HG03060 (cell line): ENCODE measurements around the gene TCERG1L.

ENCODE experiments used
- ATAC-seq: cut with Tn5 transposase; IDR thresholded peaks from one replicate; pipeline ENCODE4 v1.9.1; 2021; ENCODE audit warnings: low read depth, moderate number of reproducible peaks; ENCODE audit not compliant: unreplicated experiment

TCERG1L gene

GRCh38 chr10:131174651-131175540 is 136.6 kb downstream of the TCERG1L start:
- ATAC-seq, result no peak

DNA sequence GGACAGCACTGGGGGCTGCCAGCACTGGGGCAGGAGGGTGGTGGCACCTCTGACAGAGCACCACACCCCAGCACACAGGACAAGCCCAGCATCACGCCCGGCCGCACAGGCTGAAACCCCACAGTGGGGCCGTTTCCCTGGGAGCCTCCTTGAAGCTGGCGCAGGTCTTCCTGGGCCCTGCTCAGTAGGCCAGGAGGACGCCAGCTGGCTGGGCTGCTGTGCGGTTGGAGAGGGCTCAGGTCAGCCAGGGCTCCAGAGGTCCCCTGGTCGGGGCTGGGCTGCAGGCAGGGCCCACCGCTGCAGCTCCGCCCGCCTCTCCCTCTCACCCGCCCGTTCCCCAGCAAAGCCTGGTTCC is 137.3 kb downstream of the TCERG1L start:
- no peak for ATAC-seq

GRCh38 chr10:131173484-131174210 is 137.9 kb downstream of the TCERG1L start:
- no peak for ATAC-seq

GRCh38 chr10:131172433-131172832 is 139.1 kb downstream of the TCERG1L start:
- ATAC-seq, result no peak

GRCh38 chr10:131169146-131169545 is 142.4 kb downstream of the TCERG1L start:
- ATAC-seq, result no peak

- no peak for ATAC-seq
Measured at GRCh38 chr10:131168238-131168875, 143.2 kb downstream of the TCERG1L start.

GRCh38 chr10:131167036-131167860 is 144.3 kb downstream of the TCERG1L start:
- no peak for ATAC-seq

- ATAC-seq, result no peak
Measured at GRCh38 chr10:131166486-131166885, 145.0 kb downstream of the TCERG1L start.

GRCh38 chr10:131165092-131165491 is 146.4 kb downstream of the TCERG1L start:
- no peak for ATAC-seq

- no peak for ATAC-seq
Measured at GRCh38 chr10:131162866-131163843, 148.4 kb downstream of the TCERG1L start.

- ATAC-seq, result no peak
Measured at GRCh38 chr10:131162211-131162610, 149.3 kb downstream of the TCERG1L start.

DNA sequence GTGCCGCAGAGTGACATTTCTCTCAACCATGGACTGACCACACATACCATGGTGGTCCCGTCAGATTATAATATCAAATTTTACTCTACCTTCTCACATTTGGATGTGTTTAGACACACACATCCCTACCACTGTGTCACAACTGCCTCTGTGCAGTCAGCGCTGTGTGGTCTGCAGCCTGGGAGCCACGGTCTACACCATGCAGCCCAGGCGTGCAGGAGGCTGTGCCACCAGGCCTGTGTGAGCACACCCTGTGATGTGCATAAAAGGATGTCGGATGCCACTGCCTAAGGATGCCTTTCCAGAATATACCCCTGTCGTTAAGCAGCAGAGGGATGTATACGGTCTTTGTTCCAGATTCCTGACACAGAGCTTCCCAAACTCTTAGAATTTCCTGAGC is 150.4 kb downstream of the TCERG1L start:
- ATAC-seq, result no peak

DNA sequence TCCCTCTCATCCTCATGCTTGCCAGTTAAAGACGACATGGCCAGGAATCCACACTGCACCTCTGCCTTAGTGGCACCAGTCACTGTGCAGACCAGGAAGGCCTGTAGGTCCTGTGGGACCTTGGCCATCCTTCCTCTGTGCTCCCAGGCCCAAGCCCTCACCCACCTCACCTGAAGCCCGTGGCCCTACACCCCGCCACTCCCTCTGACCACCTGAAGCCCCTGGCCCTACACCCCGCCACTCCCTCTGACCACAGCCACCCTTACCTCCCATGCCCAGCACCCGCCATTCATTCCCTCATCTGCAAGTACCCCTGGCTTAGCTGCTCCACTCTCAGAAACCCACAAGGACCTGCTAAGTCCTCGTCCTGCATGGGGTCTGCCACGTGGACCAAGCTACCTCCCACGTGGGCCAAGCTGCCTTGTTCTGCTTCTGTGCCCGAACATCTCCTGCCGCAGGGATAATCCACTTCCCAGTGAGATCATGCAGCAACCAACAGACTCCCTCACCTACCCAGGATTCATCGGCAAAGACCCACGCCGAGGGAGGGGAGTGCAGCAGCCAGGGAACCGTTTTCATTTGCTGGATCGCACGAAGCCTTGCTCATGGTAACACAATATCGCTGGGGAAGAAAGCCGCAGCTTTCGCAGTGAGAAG is 151.2 kb downstream of the TCERG1L start:
- ATAC-seq, result no peak

- ATAC-seq, result no peak
Measured at GRCh38 chr10:131159771-131160170, 151.8 kb downstream of the TCERG1L start.

DNA sequence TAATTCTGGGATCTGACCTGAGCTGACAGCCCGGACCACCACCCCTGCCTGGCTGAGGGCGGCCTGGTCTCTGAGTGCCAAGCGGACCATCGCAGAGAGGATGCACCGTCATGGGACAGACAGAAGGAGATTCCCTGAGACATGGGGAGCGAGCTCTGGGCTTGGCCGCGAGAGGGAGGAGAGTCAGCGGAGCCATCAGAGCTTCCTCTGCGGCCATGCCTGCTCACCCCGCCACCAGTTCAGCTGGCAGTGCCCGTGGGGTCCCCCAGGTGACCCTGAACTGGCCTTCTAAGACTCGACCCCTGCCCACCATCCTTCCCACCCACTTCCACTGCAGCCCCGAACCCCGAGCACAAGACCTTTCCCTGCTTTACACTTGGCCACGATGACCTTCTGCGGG is 152.8 kb downstream of the TCERG1L start:
- ATAC-seq, result no peak

- ATAC-seq, result no peak
Measured at GRCh38 chr10:131157899-131158298, 153.6 kb downstream of the TCERG1L start.

GRCh38 chr10:131155876-131156230 is 155.7 kb downstream of the TCERG1L start:
- ATAC-seq, result no peak

DNA sequence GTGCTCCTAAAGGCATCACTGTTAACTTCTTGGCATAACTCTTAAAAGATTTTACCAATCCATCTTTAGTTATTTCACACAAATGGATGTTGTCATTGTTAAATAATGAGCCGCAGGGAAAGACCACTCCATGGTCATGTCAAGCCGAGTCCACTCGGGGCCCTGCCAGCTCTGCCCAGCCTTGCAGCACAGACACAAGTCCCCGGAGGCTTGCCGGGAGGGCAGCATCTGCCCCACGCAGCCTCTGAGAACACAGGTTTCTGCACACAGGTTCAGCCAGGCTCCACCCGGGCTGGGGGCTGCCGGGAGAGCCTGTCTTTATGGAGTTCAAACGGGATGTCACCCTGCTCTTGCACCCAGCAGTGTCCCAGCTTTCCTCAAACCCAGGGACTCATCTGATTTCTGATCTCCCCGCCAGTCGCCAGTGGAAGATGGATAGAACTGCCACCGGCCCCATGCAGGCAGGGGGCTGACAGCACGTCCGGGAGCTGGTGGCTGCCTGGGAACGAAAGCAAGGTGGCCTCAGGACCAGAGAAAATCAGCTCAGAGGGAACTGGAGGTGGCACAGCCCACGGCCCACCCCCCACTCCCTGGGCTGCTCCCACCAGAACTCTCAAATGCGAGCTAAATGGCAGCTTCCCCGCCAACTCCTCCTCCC is 156.2 kb downstream of the TCERG1L start:
- ATAC-seq, result no peak
